ENCODE data around the gene NXN.

- TF ChIP-seq CTCF (IDR thresholded peaks at IDR 0.05) (no peak), POLR2A (IDR thresholded peaks at IDR 0.05) (no peak)
Observed at GRCh38 chr17:787641-788221, 191.8 kb downstream of the NXN start.
